ENCODE measurements around the gene EPB41L2. TPM values are rescaled to one million over a fixed set of nuclear protein-coding genes. Genes with fewer than 3 reads are reported as not detected.
A peak's percentile ranks its signal among the peaks of the same experiment; 100 is the strongest.
"Not testable (repeated sequence)": the region's sequence is repeated elsewhere in the genome, so short reads cannot be mapped to it uniquely, and the experiment has no call there.

The EPB41L2 gene
- total RNA-seq, 1 experiment from 2014 or later, result 7.7 TPM

DNA sequence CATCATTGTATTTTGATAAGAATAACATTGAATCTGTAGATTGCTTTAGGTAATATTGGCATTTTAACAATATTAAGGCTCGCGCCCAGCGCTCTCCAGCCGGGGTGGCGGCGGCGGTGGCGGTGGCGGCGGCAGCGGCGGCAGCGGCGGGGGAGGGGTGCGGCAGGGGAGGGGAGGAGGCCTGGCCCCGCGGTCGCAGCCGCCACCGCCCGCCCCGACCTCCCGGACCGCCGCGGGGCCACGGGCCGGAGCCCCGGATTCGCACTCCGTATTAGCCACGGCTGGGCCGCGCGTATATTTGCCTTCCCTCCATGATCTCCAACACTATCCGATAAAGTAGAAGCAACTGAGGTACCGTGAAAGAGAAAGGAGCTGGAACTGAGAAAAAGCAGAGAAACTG, 261.7 kb downstream of the EPB41L2 start:
- DNase-seq (ENCODE audit: low spot score), result not testable (repeated sequence)

DNA sequence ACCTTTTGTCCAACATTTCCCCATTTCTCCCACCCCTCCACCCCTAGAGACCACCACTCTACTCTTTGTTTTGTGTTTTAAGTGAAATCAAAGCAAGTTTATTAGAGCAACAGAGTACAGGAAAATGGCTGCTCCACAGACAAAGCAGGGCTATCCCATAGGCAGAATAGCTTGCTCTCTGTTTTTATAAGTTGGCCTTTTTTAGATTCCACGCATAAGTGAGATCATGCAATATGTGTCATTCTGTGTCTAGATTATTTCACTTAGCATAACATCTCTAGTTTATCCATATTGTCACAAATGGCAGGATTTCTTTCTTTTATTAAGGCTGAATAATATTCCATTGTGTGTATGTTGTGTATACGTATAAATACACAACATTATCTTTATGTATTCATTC, 266.0 kb downstream of the EPB41L2 start:
- DNase-seq (ENCODE audit: low spot score), result no peak

DNA sequence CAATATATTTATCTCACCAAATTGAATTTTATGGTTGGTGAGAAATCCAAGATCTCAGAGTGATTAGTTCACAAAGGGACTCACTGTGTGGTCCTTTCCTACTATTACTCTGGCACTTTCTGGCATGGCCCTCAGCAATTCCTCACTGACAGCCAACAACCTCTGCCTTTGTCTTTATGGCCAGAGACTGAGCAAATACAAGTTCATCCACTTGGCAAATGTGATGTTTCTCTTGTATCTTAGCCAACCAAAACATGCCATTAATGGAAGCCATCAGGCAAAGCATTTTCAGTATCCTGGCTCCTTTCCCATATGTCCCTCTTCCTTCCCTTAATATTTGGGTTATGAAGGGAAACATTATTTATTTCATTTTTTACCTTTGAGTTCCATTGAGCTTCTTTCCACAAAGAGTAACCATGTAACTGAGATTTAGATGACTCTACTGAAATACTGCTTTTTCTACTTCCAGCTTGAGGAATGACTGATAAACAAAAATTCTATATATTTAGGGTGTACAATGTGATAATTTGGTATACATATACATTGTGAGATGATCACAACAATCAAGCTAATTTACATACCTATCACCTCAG, 266.6 kb downstream of the EPB41L2 start:
- DNase-seq (ENCODE audit: low spot score), result peak; percentile 18

DNA sequence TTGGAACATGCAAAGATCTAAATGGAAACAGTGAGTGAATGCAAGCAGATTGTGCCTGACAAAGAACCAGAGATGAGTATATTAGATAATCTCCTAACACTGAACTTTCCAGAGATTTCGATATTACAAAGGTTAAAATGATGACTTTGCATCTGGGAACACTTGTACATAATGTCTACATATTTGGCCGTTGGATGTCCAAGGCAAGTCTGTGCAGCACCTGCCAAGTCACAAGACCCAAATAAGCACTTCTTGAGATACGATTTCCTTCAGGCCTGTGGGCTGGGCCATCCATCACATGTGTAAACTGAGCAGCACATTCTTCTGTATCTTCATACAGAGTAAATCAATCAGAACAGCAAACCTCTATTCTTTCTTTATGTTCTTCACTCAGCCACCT, 268.3 kb downstream of the EPB41L2 start:
- DNase-seq (ENCODE audit: low spot score), result no peak

DNA sequence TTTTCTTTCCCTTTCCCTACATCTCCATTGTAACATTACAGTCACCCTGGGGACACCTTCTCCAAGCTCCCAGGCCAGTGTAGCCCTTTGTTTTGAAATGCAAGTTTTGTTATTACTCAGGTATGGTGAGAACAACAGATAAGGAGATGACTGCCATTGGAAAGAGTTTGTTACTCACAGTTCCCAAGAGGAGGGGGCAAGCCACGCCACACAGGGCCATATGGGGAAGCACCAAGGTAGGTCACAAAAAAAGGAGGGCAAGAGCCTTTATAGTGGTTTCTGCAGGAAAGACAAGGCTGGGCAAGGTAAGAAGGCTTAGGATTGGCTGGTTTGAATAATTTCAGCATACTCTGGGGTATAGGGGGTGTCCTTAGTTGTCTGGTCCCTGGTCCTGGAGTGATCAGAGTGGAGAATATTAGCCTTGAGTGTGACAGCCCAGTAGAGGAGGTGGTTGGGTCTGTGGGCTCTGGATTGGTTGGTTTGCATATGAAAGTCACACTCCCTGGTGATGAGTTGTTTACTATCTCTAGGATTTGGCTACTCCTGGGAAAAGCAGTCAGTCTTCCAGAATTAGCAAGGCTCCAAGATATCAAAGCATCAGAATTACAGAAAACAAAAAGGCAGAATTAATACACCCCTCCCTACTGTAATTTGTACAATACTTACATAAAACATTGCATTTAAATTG, 268.9 kb downstream of the EPB41L2 start:
- DNase-seq (ENCODE audit: low spot score), result no peak

Other genes starting within 250 kb of the EPB41L2 start
- gene SMLR1, start 235.8 kb downstream of the EPB41L2 start, total RNA-seq (2014; rRNA removed; shearing (Covaris generic)), result not detected in 2 replicates
- 2.9 and 3.2 TPM in 2 replicates for gene AKAP7, start 72.2 kb upstream of the EPB41L2 start, total RNA-seq (2014; rRNA removed; shearing (Covaris generic))